Right renal pelvis (tissue), 4 donors: ENCODE data around the gene MORN3. TPM values are rescaled to one million over a fixed set of nuclear protein-coding genes. Genes with fewer than 3 reads are reported as not detected.
"Not testable (repeated sequence)": the region's sequence is repeated elsewhere in the genome, so short reads cannot be mapped to it uniquely, and the experiment has no call there.

Source experiments
- DNase-seq, 4 donors: peaks; one replicate each; pipeline ENCODE4 v3.0.0-alpha.2; 2013; ENCODE audit warnings: low read depth in 4 of 4, low spot score in 3 of 4, missing footprints in 1 of 4
- polyA plus RNA-seq, 4 donors: library from polyadenylated mRNA; unstranded; fragments of 120-200 nt; gene quantifications; one replicate each; pipeline ENCODE4 v1.2.1, GENCODE V29; 2013; ENCODE audit not compliant: insufficient read length in 4 of 4

The MORN3 gene
- polyA plus RNA-seq, 4 donors: 1.5 to 2.3 (median 1.8) TPM

- DNase-seq: no peak
These were observed 20.9 kb downstream of the MORN3 start for GRCh38 chr12:121648458-121649028.

GRCh38 chr12:121641343-121641630 lies 28.2 kb downstream of the MORN3 start:
- DNase-seq: no peak

GRCh38 chr12:121638298-121639202 lies 30.9 kb downstream of the MORN3 start:
- DNase-seq: no peak

GRCh38 chr12:121637231-121637914 lies 32.1 kb downstream of the MORN3 start:
- DNase-seq: no peak

GRCh38 chr12:121634836-121635235 lies 34.6 kb downstream of the MORN3 start:
- DNase-seq: no peak

GRCh38 chr12:121633833-121634196 lies 35.6 kb downstream of the MORN3 start:
- DNase-seq: not testable (repeated sequence)

GRCh38 chr12:121632069-121632970 lies 37.1 kb downstream of the MORN3 start:
- no peak for DNase-seq

GRCh38 chr12:121630791-121631355 lies 38.6 kb downstream of the MORN3 start:
- DNase-seq: no peak

- no peak for DNase-seq
These were observed 40.9 kb downstream of the MORN3 start for GRCh38 chr12:121628536-121628935.

GRCh38 chr12:121628037-121628436 lies 41.4 kb downstream of the MORN3 start:
- DNase-seq: no peak

- DNase-seq: peak in 3 of 4 donors; percentile 38 to 66 (median 44)
These were observed 42.4 kb downstream of the MORN3 start for GRCh38 chr12:121626853-121627640.

- peak; percentile 93 to 95 (median 94) for DNase-seq
These were observed 43.2 kb downstream of the MORN3 start, which contains the start of gene ORAI1 for GRCh38 chr12:121626087-121626852. TSS of gene ORAI1 (plus strand) at chr12:121626530.

- DNase-seq: no peak
These were observed 49.0 kb downstream of the MORN3 start for GRCh38 chr12:121620333-121620891.

- DNase-seq: no peak
These were observed 50.7 kb downstream of the MORN3 start for GRCh38 chr12:121618659-121619233.

- no peak for DNase-seq
These were observed 54.5 kb downstream of the MORN3 start for GRCh38 chr12:121614872-121615467.

GRCh38 chr12:121613462-121613861 lies 56.0 kb downstream of the MORN3 start:
- DNase-seq: no peak

GRCh38 chr12:121611306-121611705 lies 58.1 kb downstream of the MORN3 start:
- DNase-seq: no peak
